GM12878 (cell line): ENCODE measurements around the gene POLRMT. TPM values are rescaled to one million over a fixed set of nuclear protein-coding genes. Genes with fewer than 3 reads are reported as not detected.
A peak's percentile ranks its signal among the peaks of the same experiment; 100 is the strongest.

Experiments
- ATF3 ChIP-seq: IDR thresholded peaks from 2 replicates; pipeline ENCODE4 v1.6.1; 2011; ENCODE audit warnings: low read depth, mild to moderate bottlenecking, low read length, moderate library complexity, borderline replicate concordance; ENCODE audit errors: extremely low read depth
- BCL11A ChIP-seq: IDR thresholded peaks from 2 replicates; pipeline ENCODE4 v1.6.1; 2011; ENCODE audit warnings: low read depth, low read length
- BCL3 ChIP-seq: IDR thresholded peaks from 2 replicates; pipeline ENCODE4 v1.6.1; 2011; ENCODE audit warnings: borderline replicate concordance, low read depth, mild to moderate bottlenecking, moderate library complexity, low read length; ENCODE audit not compliant: insufficient read depth, poor library complexity, severe bottlenecking
- BCLAF1 ChIP-seq: fragments of 450-650 bp; IDR thresholded peaks from 2 replicates; pipeline ENCODE4 v1.6.1; 2017; ENCODE audit warnings: antibody characterized with exemption, mild to moderate bottlenecking, moderate library complexity
- BHLHE40 ChIP-seq, 2 experiments: fragments of 450-650 bp in 1 of 2; IDR thresholded peaks; 2 replicates each; pipeline ENCODE4 v1.6.1; 2011 to 2017; ENCODE audit warnings: low read depth in 2 of 2, borderline replicate concordance in 1 of 2, improper control_type of control experiment in 1 of 2, low read length in 1 of 2, mild to moderate bottlenecking in 1 of 2
- CBFB ChIP-seq: IDR thresholded peaks from 2 replicates; pipeline ENCODE4 v1.6.1; 2016; ENCODE audit warnings: antibody characterized with exemption, low read depth
- CBX5 ChIP-seq: sonication (generic); IDR thresholded peaks from 2 replicates; pipeline ENCODE4 v1.6.1; 2016; ENCODE audit warnings: low read depth, moderate library complexity, mild to moderate bottlenecking, inconsistent platforms
- CHD4 ChIP-seq: fragments of 200-600 bp; sonication (generic); IDR thresholded peaks from 2 replicates; pipeline ENCODE4 v1.6.1; 2016; ENCODE audit warnings: mild to moderate bottlenecking
- EGR1 ChIP-seq, 2 experiments: IDR thresholded peaks; 1 replicate in 1 of 2; 2 replicates in 1 of 2; pipeline ENCODE4 v1.6.1; 2011 to 2012; ENCODE audit warnings: low read depth in 2 of 2, low read length in 2 of 2, borderline replicate concordance in 1 of 2, mild to moderate bottlenecking in 1 of 2, moderate library complexity in 1 of 2
- KDM1A ChIP-seq: fragments of 200-600 bp; sonication (generic); IDR thresholded peaks from 2 replicates; pipeline ENCODE4 v1.6.1; 2016; ENCODE audit warnings: borderline replicate concordance
- NFIC ChIP-seq: IDR thresholded peaks from 2 replicates; pipeline ENCODE4 v1.6.1; 2012; ENCODE audit warnings: low read depth, mild to moderate bottlenecking, inconsistent platforms, low read length, moderate library complexity
- NFYA ChIP-seq: IDR thresholded peaks from 2 replicates; pipeline ENCODE4 v1.6.1; 2011; ENCODE audit warnings: low read depth, mild to moderate bottlenecking, low read length, improper control_type of control experiment, borderline replicate concordance
- POLR2AphosphoS2 ChIP-seq: IDR thresholded peaks from 2 replicates; pipeline ENCODE4 v1.6.1; 2011; ENCODE audit warnings: low read depth, mild to moderate bottlenecking, low read length, improper control_type of control experiment, moderate library complexity
- SKIL ChIP-seq: fragments of 450-650 bp; IDR thresholded peaks from 2 replicates; pipeline ENCODE4 v1.6.1; 2017; ENCODE audit warnings: mild to moderate bottlenecking, low read depth, inconsistent platforms; ENCODE audit not compliant: poor library complexity, severe bottlenecking
- SREBF2 ChIP-seq: IDR thresholded peaks from 2 replicates; pipeline ENCODE4 v1.6.1; 2012; ENCODE audit warnings: mild to moderate bottlenecking, low read length
- SRF ChIP-seq, 2 experiments: IDR thresholded peaks; 2 replicates each; pipeline ENCODE4 v1.6.1; 2011; ENCODE audit warnings: low read depth in 2 of 2, low read length in 2 of 2, mild to moderate bottlenecking in 1 of 2, moderate library complexity in 1 of 2
- STAT3 ChIP-seq: IDR thresholded peaks from 2 replicates; pipeline ENCODE4 v1.6.1; 2011; ENCODE audit warnings: low read depth, low read length, improper control_type of control experiment
- ZNF217 ChIP-seq: fragments of 450-650 bp; IDR thresholded peaks from 2 replicates; pipeline ENCODE4 v1.6.1; 2017; ENCODE audit warnings: antibody characterized with exemption, mild to moderate bottlenecking
- ZNF274 ChIP-seq: IDR thresholded peaks from one replicate; pipeline ENCODE4 v1.8.0; 2011; ENCODE audit not compliant: insufficient read length, insufficient read depth
- ZZZ3 ChIP-seq: IDR thresholded peaks from 2 replicates; pipeline ENCODE4 v1.6.1; 2011; ENCODE audit warnings: low read depth; ENCODE audit not compliant: control insufficient read depth, insufficient read length
- polyA plus RNA-seq, 11 experiments: library from polyadenylated mRNA; depleted of rRNA in 4 of 11; unstranded in 6 of 11; stranded (reverse) in 5 of 11; fragments of >200 nt; fragmentation: Nextera tagmentation in 4 of 11; fragmentation: Illumina TruSeq in 1 of 11; extraction: Ambion mirVana in 4 of 11; extraction: Trizol in 1 of 11; gene quantifications; 1 replicate in 1 of 11; 2 replicates in 10 of 11; pipeline versions ENCODE4 v1.2.1 to v1.2.3, GENCODE V29; 2011 to 2016; ENCODE audit warnings: inconsistent platforms in 2 of 11, missing spikeins in 2 of 11, low read depth in 1 of 11
- total RNA-seq, 4 experiments: library from RNA; depleted of rRNA in 3 of 4; stranded (reverse); fragments of >200 nt in 3 of 4; fragmentation: Illumina TruSeq in 1 of 4; extraction: Trizol in 1 of 4; gene quantifications; 2 replicates each; pipeline versions ENCODE4 v1.2.1 to v1.2.3, GENCODE V29; 2013 to 2021

POLRMT gene
- total and polyA plus RNA-seq, 10 of the 15 experiments (the other 5 are each of a cell fraction or from before 2014, with no cell fraction given), result 9.9 to 57.6 (median 34.6) TPM

- TF ChIP-seq SKIL, result no peak
- TF ChIP-seq BCLAF1, result no peak
- TF ChIP-seq ZNF217, result no peak
- TF ChIP-seq KDM1A, result no peak
- TF ChIP-seq ZNF274, result no peak
- TF ChIP-seq BCL11A, result no peak
- no peak for TF ChIP-seq CHD4
- peak; percentile 56 to 69 for TF ChIP-seq BHLHE40 (IDR thresholded peaks at IDR 0.05; ENCODE audit: borderline replicate concordance in 1 of 2, low read depth in 2 of 2, low read length in 1 of 2)
- TF ChIP-seq POLR2AphosphoS2, result peak; percentile 32; the same call in 1 of the 2 replicates
- TF ChIP-seq NFIC, result no peak
- no peak for TF ChIP-seq STAT3
- TF ChIP-seq SREBF2, result no peak; the same call in 1 of the 2 replicates
- no peak; a peak in 1 of 3 replicates for TF ChIP-seq EGR1 (IDR thresholded peaks at IDR 0.05; ENCODE audit: borderline replicate concordance in 1 of 2, low read depth in 2 of 2, low read length in 2 of 2)
- no peak; the same call in 1 of the 2 replicates for TF ChIP-seq ATF3
- TF ChIP-seq SRF (IDR thresholded peaks at IDR 0.05; ENCODE audit: low read depth in 2 of 2, low read length in 2 of 2), result 0 out of 4 replicates have a peak, but pooled peaks have one; percentile 19 to 63
- TF ChIP-seq ZZZ3, result no peak
- no peak for TF ChIP-seq NFYA
- no peak for TF ChIP-seq CBX5
- 0 out of 2 replicates have a peak, but pooled peaks have one; percentile 18 for TF ChIP-seq CBFB
- no peak for TF ChIP-seq BCL3
These were observed at the start of gene POLRMT (continued) for GRCh38 chr19:633068-633785.
